ENCODE data around the gene FSD1.

Gene FSD1

GRCh38 chr19:4369109-4369887, 64.9 kb downstream of the FSD1 start:
- Mint-ChIP-seq H3K27ac (peak overlapping the region; percentile 93 to 98), H3K9me3 (no peaks in the 10 kb centered on the region), H3K4me3 (peak overlapping the region; percentile 74 to 78), H3K27me3 (no peaks in the 10 kb centered on the region), H3K4me1 (peaks cover 71% of the 10 kb centered on the region)
- DNase-seq (peak; percentile 75 to 92), ATAC-seq (peak; percentile 90)

GRCh38 chr19:4369888-4370260, 65.5 kb downstream of the FSD1 start:
- H3K27ac Mint-ChIP-seq = peak overlapping the region; percentile 60 to 93
- peak overlapping the region; percentile 74 to 78 for H3K4me3 Mint-ChIP-seq
- no peaks in the 10 kb centered on the region for H3K9me3 Mint-ChIP-seq
- ATAC-seq (peak; percentile 83), DNase-seq (peak; percentile 74 to 82)
- H3K4me1 Mint-ChIP-seq = peaks cover 73% of the 10 kb centered on the region
- no peaks in the 10 kb centered on the region for H3K27me3 Mint-ChIP-seq

DNA sequence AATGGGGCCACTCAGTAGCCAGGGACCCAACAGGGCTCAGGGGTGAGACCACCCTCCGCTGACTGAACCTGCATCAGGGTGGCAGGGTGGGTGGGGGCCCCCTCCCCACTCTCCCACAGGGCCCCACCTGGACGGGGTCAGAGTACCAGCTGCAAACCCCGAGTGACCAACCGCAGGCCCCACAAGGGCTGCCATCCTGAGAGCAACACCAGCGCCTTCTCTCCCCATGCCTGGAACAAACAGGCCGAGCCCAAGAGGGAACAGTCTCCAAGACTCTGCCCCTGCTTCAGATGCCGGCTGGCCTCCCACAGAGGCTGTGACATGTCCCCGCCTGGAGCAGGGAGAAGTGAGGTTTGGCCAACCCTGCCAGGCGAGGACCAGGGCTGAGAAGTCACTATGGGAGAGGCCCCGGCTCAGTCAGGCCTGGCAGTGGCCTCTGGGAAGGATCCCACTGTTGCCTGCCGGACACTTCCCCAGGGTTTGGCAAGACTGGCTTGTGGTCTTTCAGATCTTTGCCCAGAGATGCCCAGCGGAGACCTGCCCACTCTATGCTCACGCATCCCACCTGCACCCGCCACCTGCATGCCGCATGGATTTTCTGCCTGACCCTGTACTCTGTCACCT, 66.1 kb downstream of the FSD1 start:
- H3K4me1 Mint-ChIP-seq = peaks cover 80% of the 10 kb centered on the region
- no peaks in the 10 kb centered on the region for H3K27me3 Mint-ChIP-seq
- ATAC-seq = no peak
- H3K4me3 Mint-ChIP-seq = peak overlapping the region; percentile 74 to 78
- no peak for DNase-seq
- H3K27ac Mint-ChIP-seq = peak overlapping the region; percentile 3 to 63
- no peaks in the 10 kb centered on the region for H3K9me3 Mint-ChIP-seq

GRCh38 chr19:4371247-4372164, 67.1 kb downstream of the FSD1 start:
- Mint-ChIP-seq H3K4me1 (peaks cover 89% of the 10 kb centered on the region), H3K9me3 (no peaks in the 10 kb centered on the region), H3K4me3 (peak overlapping the region in 1 of 2 donors; percentile 78), H3K27me3 (no peaks in the 10 kb centered on the region), H3K27ac (peak overlapping the region; percentile 19 to 40)
- no peak for ATAC-seq
- DNase-seq = no peak

DNA sequence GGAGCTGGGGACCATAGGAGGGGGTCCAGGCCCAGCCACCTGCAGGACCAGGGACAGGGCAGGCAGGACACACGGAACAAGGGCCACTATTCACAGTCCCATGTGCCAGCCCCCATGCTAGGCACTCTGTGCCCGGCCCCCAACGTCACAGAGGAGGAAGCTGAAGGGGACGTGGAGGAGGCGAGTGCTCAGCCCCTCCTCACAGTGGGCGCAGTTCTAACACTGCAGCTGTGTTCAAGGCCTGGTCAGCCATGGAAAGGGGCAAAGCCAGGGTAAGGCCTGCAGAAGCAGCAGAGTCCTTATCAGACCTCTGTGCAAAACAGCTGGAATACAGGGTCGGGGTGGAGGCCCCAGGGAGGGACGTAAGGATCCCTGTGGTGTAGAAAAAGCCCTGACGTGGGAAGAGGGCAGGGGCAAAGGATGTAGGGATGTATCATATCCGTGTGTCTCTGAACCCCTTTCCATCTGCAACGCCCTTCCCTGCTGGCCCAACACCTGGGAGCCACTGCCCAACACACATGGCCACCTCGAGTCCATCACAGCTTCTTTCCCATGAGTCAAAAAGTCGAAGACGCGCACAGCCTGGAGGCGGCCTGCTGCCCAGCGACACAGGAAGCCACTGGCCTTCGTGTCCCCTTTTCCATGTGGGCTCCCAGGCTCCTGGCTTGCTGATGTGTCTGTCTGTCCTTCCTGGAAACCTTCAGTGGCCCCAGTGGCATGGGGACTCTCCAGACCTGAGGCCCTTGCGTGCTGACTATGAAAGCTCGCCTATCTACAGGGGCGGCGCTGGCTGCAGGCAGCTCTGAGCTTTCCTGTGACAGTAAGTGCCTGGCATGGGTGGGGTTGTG, 68.0 kb downstream of the FSD1 start:
- ATAC-seq (no peak), DNase-seq (no peak)
- Mint-ChIP-seq H3K27ac (no peak overlapping the region), H3K9me3 (no peaks in the 10 kb centered on the region), H3K4me1 (peaks cover 95% of the 10 kb centered on the region), H3K4me3 (no peak overlapping the region), H3K27me3 (no peaks in the 10 kb centered on the region)

DNA sequence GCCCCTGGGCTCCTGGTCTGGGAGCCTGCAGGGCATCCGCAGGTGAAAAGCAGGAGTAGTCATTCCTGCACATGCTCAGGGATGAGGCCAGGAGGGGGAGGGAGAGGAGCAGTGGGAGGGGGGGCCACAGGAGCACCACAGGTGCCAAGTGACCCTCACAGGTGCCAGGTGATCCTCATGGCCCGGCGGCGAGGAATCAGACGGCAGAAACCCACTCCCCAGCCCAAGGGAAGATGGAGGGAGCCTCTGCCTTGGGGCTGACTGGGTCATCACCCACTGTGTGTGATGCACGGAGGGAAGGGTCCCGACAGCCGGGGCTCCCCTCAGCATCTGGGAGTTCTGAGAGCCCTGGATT, 68.6 kb downstream of the FSD1 start:
- no peak overlapping the region for H3K27ac Mint-ChIP-seq
- no peaks in the 10 kb centered on the region for H3K9me3 Mint-ChIP-seq
- peaks cover 95% of the 10 kb centered on the region for H3K4me1 Mint-ChIP-seq
- no peaks in the 10 kb centered on the region for H3K27me3 Mint-ChIP-seq
- ATAC-seq = no peak
- H3K4me3 Mint-ChIP-seq = no peak overlapping the region
- DNase-seq = no peak

Measured in stimulated activated naive CD8-positive, alpha-beta T cell treated with anti-CD3 and anti-CD28 coated beads, Interleukin-15, amount 100 ng/mL, for 72 hours (primary cell).